ENCODE data around the gene TPST1.
"Not testable (repeated sequence)": the region's sequence is repeated elsewhere in the genome, so short reads cannot be mapped to it uniquely, and the experiment has no call there.

The TPST1 gene

GRCh38 chr7:66169616-66170015, 35.5 kb upstream of the TPST1 start:
- no peak overlapping the region for H3K4me3 ChIP-seq (ENCODE audit: low read depth, low read length)
- TF ChIP-seq CTCF (conservative IDR thresholded peaks at IDR 0.05; ENCODE audit: low read depth, low read length) = no peak
- DNase-seq (ENCODE audit: low read depth) = no peak

GRCh38 chr7:66170309-66171231, 34.6 kb upstream of the TPST1 start:
- H3K4me3 ChIP-seq (ENCODE audit: low read depth, low read length) = no peak overlapping the region
- TF ChIP-seq CTCF (conservative IDR thresholded peaks at IDR 0.05; ENCODE audit: low read depth, low read length) = no peak
- DNase-seq (ENCODE audit: low read depth) = peak; percentile 44

GRCh38 chr7:66172536-66173401, 32.4 kb upstream of the TPST1 start:
- not testable (repeated sequence) for H3K4me3 ChIP-seq (ENCODE audit: low read depth, low read length); DNase-seq (ENCODE audit: low read depth)

GRCh38 chr7:66173856-66174255, 31.3 kb upstream of the TPST1 start:
- DNase-seq (ENCODE audit: low read depth) = peak; percentile 13
- no peak overlapping the region for H3K4me3 ChIP-seq (ENCODE audit: low read depth, low read length)
- no peak for TF ChIP-seq CTCF (conservative IDR thresholded peaks at IDR 0.05; ENCODE audit: low read depth, low read length)

GRCh38 chr7:66175006-66175405, 30.1 kb upstream of the TPST1 start:
- not testable (repeated sequence) for DNase-seq (ENCODE audit: low read depth); H3K4me3 ChIP-seq (ENCODE audit: low read depth, low read length)

GRCh38 chr7:66176914-66177313, 28.2 kb upstream of the TPST1 start:
- H3K4me3 ChIP-seq (ENCODE audit: low read depth, low read length) = no peak overlapping the region
- DNase-seq (ENCODE audit: low read depth) = no peak
- no peak for TF ChIP-seq CTCF (conservative IDR thresholded peaks at IDR 0.05; ENCODE audit: low read depth, low read length)

- no peak for DNase-seq (ENCODE audit: low read depth)
- TF ChIP-seq CTCF (conservative IDR thresholded peaks at IDR 0.05; ENCODE audit: low read depth, low read length) = no peak
- H3K4me3 ChIP-seq (ENCODE audit: low read depth, low read length) = no peak overlapping the region
Measured at GRCh38 chr7:66178258-66178657, 26.9 kb upstream of the TPST1 start.

Measured in choroid plexus epithelial cell (primary cell).